GM12878 (cell line): ENCODE results near the gene METAP1D. TPM values are rescaled to one million over a fixed set of nuclear protein-coding genes. Genes with fewer than 3 reads are reported as not detected.

Experiments
- ATAC-seq: fragments of 200-7000 bp; cut with Tn5 transposase; 3 replicates; pipeline ENCODE4 v1.9.1; 2020; ENCODE audit warnings: mild to moderate bottlenecking, moderate library complexity
- BruUV-seq: library from RNA; stranded (reverse); fragments of 400-500 nt; replicated peaks from 2 replicates; lab custom pipeline; 2021; lab: Mats Ljungman, UMichigan
- CTCF ChIA-PET: fragments of 300-600 bp; sonication (Branson Sonifier 250); formaldehyde crosslinking; extraction: SDS; loops from one replicate; lab custom pipeline; 2021; ENCODE audit warnings: inconsistent platforms; lab: Yijun Ruan, JAX
- POLR2A ChIA-PET: fragments of 350-600 bp; formaldehyde crosslinking; extraction: SDS; loops from one replicate; lab custom pipeline; 2021; ENCODE audit warnings: inconsistent platforms; lab: Charles Lee
- RAD21 ChIA-PET: fragments of 300-600 bp; sonication (Branson Sonifier 250); formaldehyde crosslinking; loops from one replicate; lab custom pipeline; 2023; ENCODE audit warnings: antibody characterized with exemption; ENCODE audit not compliant: unreplicated experiment; lab: Charles Lee
- SMC1A ChIA-PET: fragments of 300-600 bp; sonication (Branson Sonifier 250); formaldehyde crosslinking; loops from one replicate; lab custom pipeline; 2023; ENCODE audit not compliant: unreplicated experiment, uncharacterized antibody; lab: Charles Lee
- DNase-seq: peaks from one replicate; pipeline ENCODE4 v3.0.0-alpha.2; 2011; ENCODE audit warnings: low read depth, low spot score
- FAIRE-seq: peaks from 3 replicates; lab custom pipeline; 2011; peaks lifted over from hg19 to GRCh38; lab: Jason Lieb, UNC
- H2AFZ ChIP-seq: 2 replicates; pipeline ENCODE4 v1.6.0; 2011; ENCODE audit warnings: low read depth, low read length, control low read depth; ENCODE audit not compliant: control insufficient read depth
- H3K27ac ChIP-seq: 2 replicates; pipeline ENCODE4 v1.5.1; 2011; ENCODE audit warnings: control low read depth; ENCODE audit not compliant: control insufficient read depth, insufficient read depth
- H3K27me3 ChIP-seq, 2 experiments: replicated peaks in 1 of 2; 2 replicates each; pipeline versions ENCODE4 v1.6.0 to v1.6.1; 2011; ENCODE audit warnings: low read length in 1 of 2; ENCODE audit not compliant: control insufficient read depth in 2 of 2, insufficient read depth in 2 of 2
- H3K36me3 ChIP-seq, 2 experiments: 2 replicates each; pipeline ENCODE4 v1.5.1; 2011; ENCODE audit warnings: low read length in 1 of 2; ENCODE audit not compliant: control insufficient read depth in 2 of 2, insufficient read depth in 2 of 2
- H3K4me1 ChIP-seq: 2 replicates; pipeline ENCODE4 v1.6.1; 2011; ENCODE audit warnings: mild to moderate bottlenecking, low read length, moderate library complexity, mixed read lengths; ENCODE audit not compliant: control insufficient read depth, insufficient read depth
- H3K4me2 ChIP-seq: 2 replicates; pipeline ENCODE4 v1.6.0; 2011; ENCODE audit warnings: control low read depth; ENCODE audit not compliant: control insufficient read depth, insufficient read depth
- H3K4me3 ChIP-seq: fragments of 200-600 bp; sonication (generic); 2 replicates; pipeline ENCODE4 v1.5.1; 2016
- H3K79me2 ChIP-seq: 2 replicates; pipeline ENCODE4 v1.6.0; 2011; ENCODE audit warnings: low read length; ENCODE audit not compliant: control insufficient read depth, insufficient read depth
- H3K9ac ChIP-seq: 2 replicates; pipeline ENCODE4 v1.8.0; 2011; ENCODE audit warnings: low read length, control low read depth, mixed read lengths; ENCODE audit not compliant: control insufficient read depth, insufficient read depth
- H3K9me3 ChIP-seq: replicated peaks from 3 replicates; pipeline ENCODE4 v1.5.1; 2011; ENCODE audit warnings: mild to moderate bottlenecking, low read length; ENCODE audit not compliant: control insufficient read depth, insufficient read depth
- H4K20me1 ChIP-seq: 2 replicates; pipeline ENCODE4 v1.6.0; 2011; ENCODE audit not compliant: control insufficient read depth, insufficient read depth
- BCLAF1 ChIP-seq: fragments of 450-650 bp; IDR thresholded peaks from 2 replicates; pipeline ENCODE4 v1.6.1; 2017; ENCODE audit warnings: antibody characterized with exemption, mild to moderate bottlenecking, moderate library complexity
- E4F1 ChIP-seq: fragments of 450-650 bp; IDR thresholded peaks from 2 replicates; pipeline ENCODE4 v1.6.1; 2018; ENCODE audit warnings: borderline replicate concordance, mild to moderate bottlenecking; ENCODE audit not compliant: partially characterized antibody
- EGR1 ChIP-seq, 2 experiments: IDR thresholded peaks; 1 replicate in 1 of 2; 2 replicates in 1 of 2; pipeline ENCODE4 v1.6.1; 2011 to 2012; ENCODE audit warnings: low read depth in 2 of 2, low read length in 2 of 2, borderline replicate concordance in 1 of 2, mild to moderate bottlenecking in 1 of 2, moderate library complexity in 1 of 2
- MTA3 ChIP-seq: IDR thresholded peaks from 2 replicates; pipeline ENCODE4 v1.6.1; 2012; ENCODE audit warnings: low read length, inconsistent platforms, borderline replicate concordance
- WGBS: methylation state at CpG from one replicate; pipeline ENCODE4 v1.1.6; 2016; ENCODE audit warnings: low lambda C conversion rate; ENCODE audit not compliant: insufficient replicate concordance, insufficient coverage; ENCODE audit errors: missing lambda C conversion rate; 5-methylcytosine and 5-hydroxymethylcytosine counted together
- in situ Hi-C: fragments of 300-500 bp; cut with MboI; formaldehyde crosslinking; loops from 9 replicates; pipeline ENCODE4 v1.14.3; 2018; ENCODE audit warnings: mixed read lengths
- intact Hi-C: fragments of 100-400 bp; cut with micrococcal nuclease; formaldehyde crosslinking; loops from one replicate; pipeline ENCODE4 v1.14.2; 2022; ENCODE audit not compliant: unreplicated experiment
- polyA plus RNA-seq, 11 experiments: library from polyadenylated mRNA; depleted of rRNA in 4 of 11; unstranded in 6 of 11; stranded (reverse) in 5 of 11; fragments of >200 nt; fragmentation: Nextera tagmentation in 4 of 11; fragmentation: Illumina TruSeq in 1 of 11; extraction: Ambion mirVana in 4 of 11; extraction: Trizol in 1 of 11; gene quantifications; 1 replicate in 1 of 11; 2 replicates in 10 of 11; pipeline versions ENCODE4 v1.2.1 to v1.2.3, GENCODE V29; 2011 to 2016; ENCODE audit warnings: inconsistent platforms in 2 of 11, missing spikeins in 2 of 11, low read depth in 1 of 11
- total RNA-seq, 4 experiments: library from RNA; depleted of rRNA in 3 of 4; stranded (reverse); fragments of >200 nt in 3 of 4; fragmentation: Illumina TruSeq in 1 of 4; extraction: Trizol in 1 of 4; gene quantifications; 2 replicates each; pipeline versions ENCODE4 v1.2.1 to v1.2.3, GENCODE V29; 2013 to 2021
- TF ChIP-seq, protein P1 (sequence below): fragments of 450-650 bp; IDR thresholded peaks from 2 replicates; pipeline ENCODE4 v1.6.1; 2017; ENCODE audit warnings: low read depth, mild to moderate bottlenecking, moderate library complexity

Gene METAP1D
- total and polyA plus RNA-seq, 10 of the 15 experiments (the other 5 are each of a cell fraction or from before 2014, with no cell fraction given) = 4.5 to 12.1 (median 7.8) TPM

DNA sequence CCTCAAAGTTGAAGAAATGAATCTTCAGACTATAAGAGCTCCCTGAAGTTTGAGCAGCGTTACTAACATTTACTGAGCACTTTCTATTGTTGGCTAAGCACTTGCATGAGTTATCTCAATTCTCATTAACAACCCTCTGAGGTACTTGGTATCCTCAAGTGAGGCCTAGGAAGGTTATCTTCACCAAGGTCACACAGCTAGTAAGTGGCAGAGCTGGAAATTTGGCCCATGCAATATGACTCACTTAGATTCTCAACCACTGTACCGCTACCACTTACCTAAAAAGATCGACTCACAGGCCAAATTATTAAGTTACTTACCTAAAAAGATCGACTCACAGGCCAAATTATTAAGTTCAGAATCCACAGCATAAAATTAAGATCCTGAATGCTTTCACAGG lies 8.7 kb upstream of the METAP1D start:
- intact Hi-C loops = no loop called here
- no peak overlapping the region for H3K4me2 ChIP-seq
- H3K27ac ChIP-seq = no peak overlapping the region
- H4K20me1 ChIP-seq = no peaks in the 10 kb centered on the region
- no peaks in the 10 kb centered on the region; a peak in 1 of 4 replicates for H3K27me3 ChIP-seq
- no peaks in the 10 kb centered on the region for H3K9me3 ChIP-seq
- H3K4me3 ChIP-seq = no peak overlapping the region
- no peak overlapping the region for H3K9ac ChIP-seq
- H3K79me2 ChIP-seq = no peaks in the 10 kb centered on the region
- ChIA-PET POLR2A (no interaction called here), SMC1A (interaction anchor here (0.7 to 1.2 kb wide), 2 partner anchors 22 to 32 kb away, joined by 3 read pairs; no protein-coding TSS in a partner anchor), RAD21 (no interaction called here), CTCF (interaction anchor here (0.9 to 1.6 kb wide), 2 partner anchors 9 to 285 kb away, joined by 4 to 7 read pairs; no protein-coding TSS in a partner anchor)
- no peak for DNase-seq
- FAIRE-seq = no peak
- 72% methylated on average over 4 of the region's 4 CpGs for WGBS
- in situ Hi-C loops = no loop called here
- BruUV-seq = no TSS peak
- no peaks in the 10 kb centered on the region; a peak in 1 of 4 replicates for H3K36me3 ChIP-seq
- H2AFZ ChIP-seq = no peak overlapping the region
- H3K4me1 ChIP-seq = no peaks in the 10 kb centered on the region
- TF ChIP-seq MTA3 = no peak
- TF ChIP-seq BCLAF1 = no peak
- TF ChIP-seq, protein P1, sequence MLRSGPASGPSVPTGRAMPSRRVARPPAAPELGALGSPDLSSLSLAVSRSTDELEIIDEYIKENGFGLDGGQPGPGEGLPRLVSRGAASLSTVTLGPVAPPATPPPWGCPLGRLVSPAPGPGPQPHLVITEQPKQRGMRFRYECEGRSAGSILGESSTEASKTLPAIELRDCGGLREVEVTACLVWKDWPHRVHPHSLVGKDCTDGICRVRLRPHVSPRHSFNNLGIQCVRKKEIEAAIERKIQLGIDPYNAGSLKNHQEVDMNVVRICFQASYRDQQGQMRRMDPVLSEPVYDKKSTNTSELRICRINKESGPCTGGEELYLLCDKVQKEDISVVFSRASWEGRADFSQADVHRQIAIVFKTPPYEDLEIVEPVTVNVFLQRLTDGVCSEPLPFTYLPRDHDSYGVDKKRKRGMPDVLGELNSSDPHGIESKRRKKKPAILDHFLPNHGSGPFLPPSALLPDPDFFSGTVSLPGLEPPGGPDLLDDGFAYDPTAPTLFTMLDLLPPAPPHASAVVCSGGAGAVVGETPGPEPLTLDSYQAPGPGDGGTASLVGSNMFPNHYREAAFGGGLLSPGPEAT = no peak
- no peak for TF ChIP-seq EGR1 (IDR thresholded peaks at IDR 0.05; ENCODE audit: borderline replicate concordance in 1 of 2, low read depth in 2 of 2, low read length in 2 of 2)
- no peak for TF ChIP-seq E4F1
- no peak for ATAC-seq
